A549 (cell line): Measurements from ENCODE around the gene C1orf21. TPM values are rescaled to one million over a fixed set of nuclear protein-coding genes. Genes with fewer than 3 reads are reported as not detected.

Experiments
- ATAC-seq, 2 experiments: fragments of 200-7000 bp in 1 of 2; fragments of >200 bp in 1 of 2; cut with Nextera tagmentation in 1 of 2; cut with Tn5 transposase in 1 of 2; 3 replicates each; pipeline versions ENCODE4 v1.8.0 to v1.9.1; 2018 to 2020; ENCODE audit warnings: mild to moderate bottlenecking in 1 of 2, moderate library complexity in 1 of 2
- CTCF ChIA-PET: fragments of 300-600 bp; sonication (Branson Sonifier 250); formaldehyde crosslinking; extraction: SDS; loops from one replicate; lab custom pipeline; 2021; ENCODE audit warnings: antibody characterized with exemption, inconsistent platforms; lab: Yijun Ruan, JAX
- POLR2A ChIA-PET: fragments of 350-600 bp; formaldehyde crosslinking; extraction: SDS; loops from one replicate; lab custom pipeline; 2021; ENCODE audit warnings: antibody characterized with exemption, inconsistent platforms; lab: Yijun Ruan, JAX
- DNase-seq, 2 experiments: peaks; one replicate each; pipeline versions ENCODE4 v3.0.0 to v3.0.0-alpha.2; 2011 to 2016; ENCODE audit warnings: low read depth in 1 of 2, low spot score in 1 of 2
- FAIRE-seq: peaks from 2 replicates; lab custom pipeline; 2011; peaks lifted over from hg19 to GRCh38; lab: Jason Lieb, UNC
- H3K27ac ChIP-seq, 2 experiments: fragments of >200 bp; sonication (Bioruptor Twin); formaldehyde crosslinking; 3 replicates each; pipeline ENCODE4 v1.5.1; 2016 to 2017
- H3K4me1 ChIP-seq: fragments of >200 bp; sonication (Bioruptor Twin); formaldehyde crosslinking; 3 replicates; pipeline ENCODE4 v1.6.1; 2016
- H3K4me2 ChIP-seq: fragments of >200 bp; sonication (Bioruptor Twin); formaldehyde crosslinking; 3 replicates; pipeline ENCODE4 v1.6.1; 2016
- H3K4me3 ChIP-seq: fragments of >200 bp; sonication (Bioruptor Twin); formaldehyde crosslinking; 3 replicates; pipeline ENCODE4 v1.5.1; 2016
- H3K9me3 ChIP-seq: fragments of >200 bp; sonication (Bioruptor Twin); formaldehyde crosslinking; 3 replicates; pipeline ENCODE4 v1.6.1; 2016
- CBX8 ChIP-seq: fragments of 200-600 bp; sonication (generic); IDR thresholded peaks from 2 replicates; pipeline ENCODE4 v1.6.1; 2016
- CEBPB ChIP-seq, 2 experiments: fragments of >200 bp in 1 of 2; sonication (Bioruptor Twin) in 1 of 2; formaldehyde crosslinking in 1 of 2; IDR thresholded peaks; 2 replicates each; pipeline ENCODE4 v1.6.1; 2012 to 2016
- EHMT2 ChIP-seq: fragments of 200-600 bp; sonication (generic); IDR thresholded peaks from 2 replicates; pipeline ENCODE4 v1.6.1; 2016; ENCODE audit warnings: antibody characterized with exemption, low read depth, mild to moderate bottlenecking, moderate library complexity
- ELK1 ChIP-seq: fragments of 150-350 bp; IDR thresholded peaks from 2 replicates; pipeline ENCODE4 v1.6.1; 2014; ENCODE audit warnings: low read depth, mild to moderate bottlenecking, low read length
- EP300 ChIP-seq, 2 experiments: fragments of >200 bp; sonication (Bioruptor Twin); formaldehyde crosslinking; IDR thresholded peaks; 2 replicates in 1 of 2; 3 replicates in 1 of 2; pipeline ENCODE4 v1.6.1; 2016 to 2017
- ESRRA ChIP-seq: fragments of 150-350 bp; IDR thresholded peaks from 2 replicates; pipeline ENCODE4 v1.6.1; 2014; ENCODE audit warnings: mild to moderate bottlenecking, low read length, borderline replicate concordance
- HDAC2 ChIP-seq: fragments of 200-600 bp; sonication (generic); IDR thresholded peaks from 2 replicates; pipeline ENCODE4 v1.6.1; 2016
- HMGXB4 ChIP-seq: fragments of 250-450 bp; sonication (Bioruptor Pico); IDR thresholded peaks from 2 replicates; pipeline ENCODE4 v1.5.0; 2021; ENCODE audit warnings: mild to moderate bottlenecking, moderate library complexity, borderline replicate concordance
- JUNB ChIP-seq: fragments of >200 bp; sonication (Bioruptor Twin); formaldehyde crosslinking; IDR thresholded peaks from 2 replicates; pipeline ENCODE4 v1.6.1; 2016
- MAFK ChIP-seq: fragments of 450-650 bp; IDR thresholded peaks from 2 replicates; pipeline ENCODE4 v1.6.1; 2014; ENCODE audit not compliant: partially characterized antibody
- MAZ ChIP-seq: fragments of 150-350 bp; IDR thresholded peaks from 2 replicates; pipeline ENCODE4 v1.6.1; 2014; ENCODE audit warnings: antibody characterized with exemption, low read depth, low read length, borderline replicate concordance
- MYC ChIP-seq: IDR thresholded peaks from 2 replicates; pipeline ENCODE4 v1.6.1; 2012; ENCODE audit warnings: mild to moderate bottlenecking, inconsistent platforms, low read length, improper control_type of control experiment, borderline replicate concordance
- NFE2L2 ChIP-seq: fragments of 150-350 bp; conservative IDR thresholded peaks from 2 replicates; pipeline ENCODE4 v1.6.1; 2014; ENCODE audit warnings: low read length
- NPAS2 ChIP-seq: fragments of 250-450 bp; sonication (Bioruptor Pico); IDR thresholded peaks from 2 replicates; pipeline ENCODE4 v1.8.0; 2022; ENCODE audit warnings: mild to moderate bottlenecking, moderate library complexity, borderline replicate concordance
- NR3C1 ChIP-seq: fragments of >200 bp; sonication (Bioruptor Twin); formaldehyde crosslinking; IDR thresholded peaks from 3 replicates; pipeline ENCODE4 v1.6.1; 2017
- PBX3 ChIP-seq: IDR thresholded peaks from 2 replicates; pipeline ENCODE4 v1.6.1; 2012
- RCOR1 ChIP-seq: fragments of 150-350 bp; IDR thresholded peaks from 2 replicates; pipeline ENCODE4 v1.6.1; 2014; ENCODE audit warnings: antibody characterized with exemption, low read length, low read depth
- RFX5 ChIP-seq: fragments of 450-650 bp; IDR thresholded peaks from 2 replicates; pipeline ENCODE4 v1.7.1; 2014; ENCODE audit warnings: antibody characterized with exemption, mild to moderate bottlenecking, moderate library complexity
- RNF2 ChIP-seq: fragments of 200-600 bp; sonication (generic); IDR thresholded peaks from 2 replicates; pipeline ENCODE4 v1.6.1; 2016; ENCODE audit warnings: low read depth, mild to moderate bottlenecking, antibody characterized with exemption, moderate library complexity, borderline replicate concordance
- SREBF2 ChIP-seq: fragments of 450-650 bp; IDR thresholded peaks from 2 replicates; pipeline ENCODE4 v1.6.1; 2014; ENCODE audit warnings: mild to moderate bottlenecking, moderate library complexity
- ZC3H11A ChIP-seq: fragments of 450-650 bp; IDR thresholded peaks from 2 replicates; pipeline ENCODE4 v1.6.1; 2014; ENCODE audit warnings: antibody characterized with exemption, mild to moderate bottlenecking
- ZNF302 ChIP-seq: fragments of 250-450 bp; sonication (Bioruptor Pico); IDR thresholded peaks from 2 replicates; pipeline ENCODE4 v1.9.0; 2021; ENCODE audit warnings: inconsistent platforms, mild to moderate bottlenecking, moderate library complexity
- ZSCAN20 ChIP-seq: fragments of 250-450 bp; sonication (Bioruptor Pico); IDR thresholded peaks from 2 replicates; pipeline ENCODE4 v1.8.0; 2022; ENCODE audit warnings: mild to moderate bottlenecking, moderate library complexity
- WGBS: methylation state at CpG from one replicate; pipeline ENCODE4 v1.1.6; 2017; ENCODE audit errors: missing lambda C conversion rate; 5-methylcytosine and 5-hydroxymethylcytosine counted together
- polyA plus RNA-seq, 4 experiments: library from polyadenylated mRNA; depleted of rRNA in 3 of 4; stranded (reverse); fragments of >200 nt; fragmentation: RNase III in 1 of 4; extraction: RNeasy Plus Mini Kit Qiagen cat#74134 plus additional on column Dnase treatment in 1 of 4; gene quantifications; 2 replicates in 3 of 4; 3 replicates in 1 of 4; pipeline ENCODE4 v1.2.3, GENCODE V29; 2011 to 2017

C1orf21 gene
- polyA plus RNA-seq, 2 of the 4 experiments (the other 2 are of a cell fraction): 11.4 to 11.6 TPM

GRCh38 chr1:184492536-184492935 is 105.7 kb downstream of the C1orf21 start:
- ChIA-PET POLR2A (interaction anchor here (1.7 kb wide), 1 partner anchor 106 kb away, joined by 6 read pairs; the partner anchor contains the start of gene C1orf21), CTCF (interaction anchor here (1.0 to 2.9 kb wide), 2 partner anchors 35 to 172 kb away, joined by 3 to 12 read pairs; no protein-coding TSS in a partner anchor)
- H3K27ac ChIP-seq: peak overlapping the region; percentile 53 to 82; a peak in 4 of 6 replicates
- no peak overlapping the region for H3K4me3 ChIP-seq
- TF ChIP-seq NPAS2 (CRISPR knock-in tag) (no peak), RCOR1 (no peak), CEBPB (IDR thresholded peaks at IDR 0.05) (no peak), EHMT2 (no peak), RFX5 (no peak), HMGXB4 (no peak), SREBF2 (no peak)
- no peak for FAIRE-seq
- peaks cover 34% of the 10 kb centered on the region for H3K4me1 ChIP-seq
- peak overlapping the region; percentile 77 for H3K4me2 ChIP-seq
- no peak for DNase-seq
- ATAC-seq: no peak
- H3K9me3 ChIP-seq: no peaks in the 10 kb centered on the region

GRCh38 chr1:184493987-184494388 is 107.2 kb downstream of the C1orf21 start:
- ChIA-PET CTCF (interaction anchor here (1.0 to 2.9 kb wide), 2 partner anchors 9 to 170 kb away, joined by 3 to 12 read pairs; no protein-coding TSS in a partner anchor), POLR2A (interaction anchor here (0.6 kb wide), 1 partner anchor 464 kb away, joined by 4 read pairs; no protein-coding TSS in a partner anchor)
- no peak overlapping the region for H3K27ac ChIP-seq
- DNase-seq (no peak), ATAC-seq (no peak), FAIRE-seq (no peak)
- H3K9me3 ChIP-seq: no peaks in the 10 kb centered on the region
- TF ChIP-seq PBX3: no peak
- no peak for TF ChIP-seq RNF2
- TF ChIP-seq HDAC2: no peak
- no peak overlapping the region for H3K4me3 ChIP-seq
- H3K4me1 ChIP-seq: peaks cover 34% of the 10 kb centered on the region
- H3K4me2 ChIP-seq: no peak overlapping the region
- 56% methylated on average over 1 of the region's 1 CpG for WGBS

- Histone ChIP-seq H3K4me1 (peaks cover 32% of the 10 kb centered on the region), H3K9me3 (no peaks in the 10 kb centered on the region), H3K4me2 (no peak overlapping the region), H3K4me3 (no peak overlapping the region), H3K27ac (no peak overlapping the region; a peak in 1 of 6 replicates)
- CTCF ChIA-PET: interaction anchor here (0.8 to 1.0 kb wide), 2 partner anchors 8 to 9 kb away, joined by 3 read pairs; no protein-coding TSS in a partner anchor
- POLR2A ChIA-PET: interaction anchor here (0.7 kb wide), 1 partner anchor 18 kb away, joined by 3 read pairs; no protein-coding TSS in a partner anchor
- TF ChIP-seq NPAS2 (CRISPR knock-in tag) (no peak), CBX8 (no peak), MAFK (no peak), HMGXB4 (no peak), ESRRA (no peak), MAZ (no peak), ZNF302 (no peak), MYC (no peak), ZSCAN20 (no peak), CEBPB (IDR thresholded peaks at IDR 0.05) (no peak), EP300 (IDR thresholded peaks at IDR 0.05) (no peak), SREBF2 (no peak), NR3C1 (no peak), NFE2L2 (no peak), ELK1 (no peak), ZC3H11A (no peak), JUNB (no peak)
- DNase-seq (no peak), ATAC-seq (no peak), FAIRE-seq (no peak)
- 90% methylated on average over 4 of the region's 4 CpGs for WGBS
Observed at GRCh38 chr1:184494929-184495328, 108.1 kb downstream of the C1orf21 start.
